ENCODE measurements around the gene ASIC4. TPM values are rescaled to one million over a fixed set of nuclear protein-coding genes. Genes with fewer than 3 reads are reported as not detected.

ASIC4 gene
- total RNA-seq, 2 donors from 2014 or later = not detected

GRCh38 chr2:219554350-219554749, 40.1 kb downstream of the ASIC4 start:
- Histone ChIP-seq H3K4me1 (peaks cover 25% of the 10 kb centered on the region), H3K36me3 (replicated peaks in 1 of 2; ENCODE audit: insufficient read depth in 1 of 2, low read depth in 2 of 2) (no peaks in the 10 kb centered on the region), H3K9me3 (no peaks in the 10 kb centered on the region), H3K27me3 (no peaks in the 10 kb centered on the region), H3K27ac (no peak overlapping the region), H3K4me3 (no peak overlapping the region)
- no peak for TF ChIP-seq POLR2A (IDR thresholded peaks at IDR 0.05)
- TF ChIP-seq, protein P1, sequence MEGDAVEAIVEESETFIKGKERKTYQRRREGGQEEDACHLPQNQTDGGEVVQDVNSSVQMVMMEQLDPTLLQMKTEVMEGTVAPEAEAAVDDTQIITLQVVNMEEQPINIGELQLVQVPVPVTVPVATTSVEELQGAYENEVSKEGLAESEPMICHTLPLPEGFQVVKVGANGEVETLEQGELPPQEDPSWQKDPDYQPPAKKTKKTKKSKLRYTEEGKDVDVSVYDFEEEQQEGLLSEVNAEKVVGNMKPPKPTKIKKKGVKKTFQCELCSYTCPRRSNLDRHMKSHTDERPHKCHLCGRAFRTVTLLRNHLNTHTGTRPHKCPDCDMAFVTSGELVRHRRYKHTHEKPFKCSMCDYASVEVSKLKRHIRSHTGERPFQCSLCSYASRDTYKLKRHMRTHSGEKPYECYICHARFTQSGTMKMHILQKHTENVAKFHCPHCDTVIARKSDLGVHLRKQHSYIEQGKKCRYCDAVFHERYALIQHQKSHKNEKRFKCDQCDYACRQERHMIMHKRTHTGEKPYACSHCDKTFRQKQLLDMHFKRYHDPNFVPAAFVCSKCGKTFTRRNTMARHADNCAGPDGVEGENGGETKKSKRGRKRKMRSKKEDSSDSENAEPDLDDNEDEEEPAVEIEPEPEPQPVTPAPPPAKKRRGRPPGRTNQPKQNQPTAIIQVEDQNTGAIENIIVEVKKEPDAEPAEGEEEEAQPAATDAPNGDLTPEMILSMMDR (IDR thresholded peaks at IDR 0.05) = no peak
- intact Hi-C loops (cut with DNase I) = no loop called here
- WGBS, 2 donors = 91 to 93% methylated on average over 12 to 15 of the region's 15 CpGs
- no peak for DNase-seq
- ATAC-seq = no peak

- intact Hi-C loops (cut with DNase I) = no loop called here
Measured at GRCh38 chr2:219555956-219556355, 41.7 kb downstream of the ASIC4 start.

GRCh38 chr2:219556413-219556812, 42.1 kb downstream of the ASIC4 start:
- DNase-seq (peak in 1 of 4 donors; percentile 8), ATAC-seq (no peak)
- no peaks in the 10 kb centered on the region for H3K9me3 ChIP-seq
- no peak overlapping the region for H3K4me3 ChIP-seq
- WGBS, 2 donors = 83 to 92% methylated on average over 3 to 19 of the region's 19 CpGs
- peaks cover 31% of the 10 kb centered on the region for H3K4me1 ChIP-seq
- TF ChIP-seq, protein P1 (IDR thresholded peaks at IDR 0.05) = no peak
- no peak for TF ChIP-seq POLR2A (IDR thresholded peaks at IDR 0.05)
- H3K36me3 ChIP-seq (replicated peaks in 1 of 2; ENCODE audit: insufficient read depth in 1 of 2, low read depth in 2 of 2) = no peaks in the 10 kb centered on the region
- intact Hi-C loops (cut with DNase I) = no loop called here
- no peaks in the 10 kb centered on the region for H3K27me3 ChIP-seq
- no peak overlapping the region for H3K27ac ChIP-seq

More at GRCh38 chr2:219555956-219556355, 41.7 kb downstream of the ASIC4 start:
- no peaks in the 10 kb centered on the region for H3K36me3 ChIP-seq (replicated peaks in 1 of 2; ENCODE audit: insufficient read depth in 1 of 2, low read depth in 2 of 2)
- TF ChIP-seq POLR2A (IDR thresholded peaks at IDR 0.05) = no peak
- TF ChIP-seq, protein P1 (IDR thresholded peaks at IDR 0.05) = no peak
- no peak overlapping the region for H3K4me3 ChIP-seq
- peaks cover 32% of the 10 kb centered on the region for H3K4me1 ChIP-seq
- no peaks in the 10 kb centered on the region for H3K27me3 ChIP-seq
- no peak for ATAC-seq
- H3K27ac ChIP-seq = no peak overlapping the region
- DNase-seq = peak in 1 of 4 donors; percentile 8
- 88 to 91% methylated on average over 6 to 19 of the region's 20 CpGs for WGBS, 2 donors
- no peaks in the 10 kb centered on the region for H3K9me3 ChIP-seq

DNA sequence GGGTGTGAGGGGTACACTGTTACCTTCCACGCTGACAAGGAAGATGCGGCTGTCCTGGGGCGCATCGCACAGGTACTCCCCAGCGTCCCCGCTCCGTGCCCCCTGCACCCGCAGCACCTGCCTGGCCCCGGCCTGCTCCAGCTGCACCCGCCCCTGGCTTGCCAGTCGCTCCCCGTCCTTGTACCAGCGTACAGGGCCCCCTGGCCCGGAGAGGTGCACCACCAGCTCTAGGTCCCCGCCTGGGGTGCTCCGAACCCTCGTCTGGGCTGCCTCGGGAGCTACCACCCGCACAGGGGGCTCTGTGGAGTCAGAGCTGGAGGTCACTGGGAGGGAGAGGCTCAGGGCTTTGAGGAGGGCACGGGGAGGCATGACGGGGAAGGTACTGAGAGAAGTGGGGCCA, 43.0 kb downstream of the ASIC4 start:
- DNase-seq = no peak
- WGBS, 2 donors = 90% methylated on average over 18 to 19 of the region's 21 CpGs
- H3K27ac ChIP-seq = no peak overlapping the region

More for the DNA sequence above, 43.0 kb downstream of the ASIC4 start:
- Histone ChIP-seq H3K36me3 (replicated peaks in 1 of 2; ENCODE audit: insufficient read depth in 1 of 2, low read depth in 2 of 2) (no peaks in the 10 kb centered on the region), H3K27me3 (no peaks in the 10 kb centered on the region), H3K4me1 (peaks cover 23% of the 10 kb centered on the region), H3K4me3 (no peak overlapping the region), H3K9me3 (no peaks in the 10 kb centered on the region)
- no peak for ATAC-seq
- intact Hi-C loops (cut with DNase I) = no loop called here
- TF ChIP-seq, protein P1 (IDR thresholded peaks at IDR 0.05) = no peak
- no peak for TF ChIP-seq POLR2A (IDR thresholded peaks at IDR 0.05)

All from body of pancreas (tissue), 4 donors.